Measurements from ENCODE around the gene COL4A1.

Gene COL4A1

GRCh38 chr13:110272651-110273050 lies 34.3 kb downstream of the COL4A1 start:
- DNase-seq: no peak

GRCh38 chr13:110272227-110272626 lies 34.7 kb downstream of the COL4A1 start:
- no peak for DNase-seq

GRCh38 chr13:110271313-110271712 lies 35.6 kb downstream of the COL4A1 start:
- DNase-seq: no peak

- no peak for DNase-seq
These were observed 36.5 kb downstream of the COL4A1 start for GRCh38 chr13:110270507-110270906.

GRCh38 chr13:110269509-110270185 lies 37.3 kb downstream of the COL4A1 start:
- no peak for DNase-seq

GRCh38 chr13:110268576-110269185 lies 38.3 kb downstream of the COL4A1 start:
- no peak for DNase-seq

GRCh38 chr13:110268061-110268460 lies 38.9 kb downstream of the COL4A1 start:
- no peak for DNase-seq

- DNase-seq: no peak
These were observed 40.0 kb downstream of the COL4A1 start for GRCh38 chr13:110266983-110267382.

- no peak for DNase-seq
These were observed 40.5 kb downstream of the COL4A1 start for GRCh38 chr13:110266431-110266809.

GRCh38 chr13:110265682-110266430 lies 41.1 kb downstream of the COL4A1 start:
- no peak for DNase-seq

- no peak for DNase-seq
These were observed 41.6 kb downstream of the COL4A1 start for GRCh38 chr13:110265341-110265681.

- DNase-seq: no peak
These were observed 42.2 kb downstream of the COL4A1 start for GRCh38 chr13:110264685-110265275.

- no peak for DNase-seq
These were observed 43.1 kb downstream of the COL4A1 start for GRCh38 chr13:110263888-110264287.

GRCh38 chr13:110263404-110263803 lies 43.6 kb downstream of the COL4A1 start:
- no peak for DNase-seq

- DNase-seq: no peak
These were observed 44.3 kb downstream of the COL4A1 start for GRCh38 chr13:110262508-110263291.

- DNase-seq: no peak
These were observed 44.9 kb downstream of the COL4A1 start for GRCh38 chr13:110262082-110262436.

- no peak for DNase-seq
These were observed 45.5 kb downstream of the COL4A1 start for GRCh38 chr13:110261166-110262081.

- DNase-seq: no peak
These were observed 47.3 kb downstream of the COL4A1 start for GRCh38 chr13:110259651-110260050.

GRCh38 chr13:110258876-110259631 lies 47.9 kb downstream of the COL4A1 start:
- DNase-seq: no peak

- no peak for DNase-seq
These were observed 49.5 kb downstream of the COL4A1 start for GRCh38 chr13:110257408-110257807.
